PC-9 (cell line): ENCODE measurements around the gene AGAP1. TPM values are rescaled to one million over a fixed set of nuclear protein-coding genes. Genes with fewer than 3 reads are reported as not detected.

Source experiments
- BruUV-seq: library from RNA; stranded (reverse); fragments of 400-500 nt; replicated peaks from 2 replicates; lab custom pipeline; 2021; lab: Mats Ljungman, UMichigan
- CTCF ChIA-PET: fragments of 300-600 bp; sonication (Branson Sonifier 250); formaldehyde crosslinking; loops from one replicate; lab custom pipeline; 2022; ENCODE audit warnings: antibody characterized with exemption; lab: Charles Lee
- POLR2A ChIA-PET: fragments of 300-600 bp; sonication (Branson Sonifier 250); formaldehyde crosslinking; loops from one replicate; lab custom pipeline; 2022; ENCODE audit warnings: antibody characterized with exemption; ENCODE audit not compliant: unreplicated experiment; lab: Charles Lee
- DNase-seq, 2 experiments: peaks; one replicate each; pipeline versions ENCODE4 v3.0.0 to v3.0.0-alpha.2; 2015 to 2022; ENCODE audit warnings: mixed read lengths in 1 of 2
- H2AFZ ChIP-seq: fragments of 200-600 bp; sonication (generic); 2 replicates; pipeline ENCODE4 v1.8.1; 2017; ENCODE audit warnings: antibody characterized with exemption
- H3F3A ChIP-seq: fragments of 200-600 bp; sonication (generic); 2 replicates; pipeline ENCODE4 v1.8.1; 2017; ENCODE audit warnings: antibody characterized with exemption, mild to moderate bottlenecking, low read depth; ENCODE audit not compliant: insufficient read depth
- H3K27ac ChIP-seq: fragments of 200-600 bp; sonication (generic); 2 replicates; pipeline ENCODE4 v1.6.1; 2016; ENCODE audit warnings: mixed run types
- H3K27me3 ChIP-seq: fragments of 200-600 bp; sonication (generic); 2 replicates; pipeline ENCODE4 v1.6.1; 2016; ENCODE audit warnings: low read depth, mixed run types; ENCODE audit not compliant: insufficient read depth
- H3K36me3 ChIP-seq: fragments of 200-600 bp; sonication (generic); 2 replicates; pipeline ENCODE4 v1.6.1; 2016; ENCODE audit warnings: low read depth, mixed run types
- H3K4me1 ChIP-seq: fragments of 200-600 bp; sonication (generic); replicated peaks from 2 replicates; pipeline ENCODE4 v1.6.1; 2016; ENCODE audit warnings: mixed run types; ENCODE audit not compliant: insufficient read depth
- H3K4me2 ChIP-seq: fragments of 200-600 bp; sonication (generic); 2 replicates; pipeline ENCODE4 v1.6.1; 2017; ENCODE audit warnings: mixed run types
- H3K4me3 ChIP-seq: fragments of 200-600 bp; sonication (generic); 2 replicates; pipeline ENCODE4 v1.6.1; 2016; ENCODE audit warnings: mixed run types
- H3K79me2 ChIP-seq: fragments of 200-600 bp; sonication (generic); 2 replicates; pipeline ENCODE4 v1.6.1; 2017; ENCODE audit warnings: low read depth, mixed run types
- H3K9me2 ChIP-seq: fragments of 200-600 bp; sonication (generic); 2 replicates; pipeline ENCODE4 v1.8.1; 2017; ENCODE audit warnings: mild to moderate bottlenecking; ENCODE audit not compliant: insufficient read depth
- H3K9me3 ChIP-seq: fragments of 200-600 bp; sonication (generic); 2 replicates; pipeline ENCODE4 v1.8.1; 2016; ENCODE audit warnings: low read depth; ENCODE audit not compliant: insufficient read depth
- H4K20me1 ChIP-seq: fragments of 200-600 bp; sonication (generic); 2 replicates; pipeline ENCODE4 v1.8.1; 2017; ENCODE audit not compliant: insufficient read depth
- CTCF ChIP-seq: fragments of 200-600 bp; sonication (generic); conservative IDR thresholded peaks from 2 replicates; pipeline ENCODE4 v1.6.1; 2017; ENCODE audit warnings: mixed run types, antibody characterized with exemption, mild to moderate bottlenecking, moderate library complexity
- EZH2 ChIP-seq: fragments of 200-600 bp; sonication (generic); IDR thresholded peaks from 2 replicates; pipeline ENCODE4 v1.8.0; 2017; ENCODE audit warnings: antibody characterized with exemption, low read depth
- intact Hi-C: fragments of 100-400 bp; cut with micrococcal nuclease; formaldehyde crosslinking; loops from one replicate; pipeline ENCODE4 v1.10.0; 2022; ENCODE audit not compliant: unreplicated experiment
- total RNA-seq: library from RNA; stranded (reverse); gene quantifications from 2 replicates; pipeline ENCODE4 v1.2.3, GENCODE V29; 2021

AGAP1 gene
- total RNA-seq, 1 experiment from 2014 or later = 91.4 TPM

- Histone ChIP-seq H2AFZ (no peak overlapping the region), H3K4me1 (no peaks in the 10 kb centered on the region), H3K27me3 (no peaks in the 10 kb centered on the region), H3K9me3 (no peaks in the 10 kb centered on the region), H3K9me2 (no peaks in the 10 kb centered on the region), H3K36me3 (0 out of 2 replicates have a peak, but pooled peaks cover 5% of the 10 kb centered on the region), H3F3A (peaks cover 15% of the 10 kb centered on the region; the same call in 1 of the 2 replicates), H3K4me3 (no peak overlapping the region), H3K79me2 (no peaks in the 10 kb centered on the region), H3K4me2 (no peak overlapping the region), H3K27ac (no peak overlapping the region), H4K20me1 (peaks cover 21% of the 10 kb centered on the region)
- POLR2A ChIA-PET = interaction anchor here (0.6 kb wide), 1 partner anchor 648 kb away, joined by 9 read pairs; no protein-coding TSS in a partner anchor
- no peak for DNase-seq
- intact Hi-C loops = no loop called here
- no peak for TF ChIP-seq CTCF
- TF ChIP-seq EZH2 = no peak
- CTCF ChIA-PET = interaction anchor here (0.7 to 2.3 kb wide), 4 partner anchors 14 to 399 kb away, joined by 4 to 31 read pairs (median 5); no protein-coding TSS in a partner anchor
- no TSS peak for BruUV-seq
These were observed 286.6 kb downstream of the AGAP1 start for GRCh38 chr2:235780401-235780800.

GRCh38 chr2:235781775-235782174 lies 287.9 kb downstream of the AGAP1 start:
- H3K4me2 ChIP-seq = no peak overlapping the region
- no peak overlapping the region for H3K27ac ChIP-seq
- H3K9me3 ChIP-seq = no peaks in the 10 kb centered on the region
- intact Hi-C loops = no loop called here
- no peak overlapping the region for H3K4me3 ChIP-seq
- no peaks in the 10 kb centered on the region for H3K27me3 ChIP-seq
- H3K36me3 ChIP-seq = 0 out of 2 replicates have a peak, but pooled peaks cover 12% of the 10 kb centered on the region
- H3F3A ChIP-seq = peaks cover 15% of the 10 kb centered on the region; the same call in 1 of the 2 replicates
- H2AFZ ChIP-seq = no peak overlapping the region
- H3K4me1 ChIP-seq = no peaks in the 10 kb centered on the region
- ChIA-PET POLR2A (interaction anchor here (0.5 to 0.6 kb wide), 2 partner anchors 54 to 357 kb away, joined by 3 to 6 read pairs; no protein-coding TSS in a partner anchor), CTCF (interaction anchor here (0.7 to 0.8 kb wide), 2 partner anchors 11 to 12 kb away, joined by 3 to 8 read pairs; no protein-coding TSS in a partner anchor)
- H3K79me2 ChIP-seq = no peaks in the 10 kb centered on the region
- no peaks in the 10 kb centered on the region for H3K9me2 ChIP-seq
- no peak for TF ChIP-seq CTCF
- no peak for TF ChIP-seq EZH2
- peaks cover 24% of the 10 kb centered on the region for H4K20me1 ChIP-seq
- no peak for DNase-seq
- no TSS peak for BruUV-seq

GRCh38 chr2:235784788-235785187 lies 290.9 kb downstream of the AGAP1 start:
- ChIA-PET POLR2A (no interaction called here), CTCF (no interaction called here)
- H3F3A ChIP-seq = 0 out of 2 replicates have a peak, but pooled peaks cover 7% of the 10 kb centered on the region
- H3K36me3 ChIP-seq = 0 out of 2 replicates have a peak, but pooled peaks cover 12% of the 10 kb centered on the region
- TF ChIP-seq EZH2 (no peak), CTCF (no peak)
- no peak overlapping the region for H3K27ac ChIP-seq
- no peak overlapping the region for H2AFZ ChIP-seq
- no peaks in the 10 kb centered on the region for H3K79me2 ChIP-seq
- H3K4me1 ChIP-seq = no peaks in the 10 kb centered on the region
- H3K9me3 ChIP-seq = no peaks in the 10 kb centered on the region
- intact Hi-C loops = no loop called here
- H3K9me2 ChIP-seq = no peaks in the 10 kb centered on the region
- H3K4me2 ChIP-seq = no peak overlapping the region
- no TSS peak for BruUV-seq
- peaks cover 10% of the 10 kb centered on the region for H4K20me1 ChIP-seq
- DNase-seq = no peak
- no peaks in the 10 kb centered on the region for H3K27me3 ChIP-seq
- no peak overlapping the region for H3K4me3 ChIP-seq
